CD4-positive, alpha-beta T cell (primary cell): Measurements from ENCODE around the gene EMX1. TPM values are rescaled to one million over a fixed set of nuclear protein-coding genes. Genes with fewer than 3 reads are reported as not detected.

Experiments
- ATAC-seq: fragments of 200-7000 bp; cut with Tn5 transposase; one replicate; pipeline ENCODE4 v1.10.0; 2022; ENCODE audit warnings: mild to moderate bottlenecking; ENCODE audit not compliant: poor library complexity
- CTCF ChIA-PET: fragments of 350-600 bp; sonication (Branson Sonifier 250); formaldehyde crosslinking; loops from one replicate; lab custom pipeline; 2021; ENCODE audit warnings: antibody characterized with exemption, inconsistent platforms; lab: Charles Lee
- POLR2A ChIA-PET: fragments of 350-600 bp; sonication (Branson Sonifier 250); formaldehyde crosslinking; loops from one replicate; lab custom pipeline; 2021; ENCODE audit warnings: antibody characterized with exemption, inconsistent platforms; lab: Charles Lee
- DNase-seq, 14 experiments: peaks; one replicate each; pipeline ENCODE4 v3.0.0-alpha.2; 2013 to 2020; ENCODE audit warnings: mixed read lengths in 2 of 14
- H3K27ac ChIP-seq, 2 donors: one replicate each; pipeline versions ENCODE4 v1.5.1 to v1.7.0; 2013; ENCODE audit warnings: low read length in 2 of 2, low read depth in 1 of 2, mild to moderate bottlenecking in 1 of 2
- H3K27me3 ChIP-seq, 2 experiments: 1 replicate in 1 of 2; 2 replicates in 1 of 2; pipeline versions ENCODE4 v1.6.1 to v1.7.0; 2013; ENCODE audit warnings: low read length in 2 of 2, control low read depth in 1 of 2, mild to moderate bottlenecking in 1 of 2, moderate library complexity in 1 of 2; ENCODE audit not compliant: insufficient read depth in 2 of 2, control insufficient read depth in 1 of 2
- H3K36me3 ChIP-seq: one replicate; pipeline ENCODE4 v1.6.1; 2013; ENCODE audit warnings: low read length, control low read depth; ENCODE audit not compliant: insufficient read depth
- H3K4me1 ChIP-seq: one replicate; pipeline ENCODE4 v1.6.1; 2013; ENCODE audit warnings: low read length, control low read depth; ENCODE audit not compliant: insufficient read depth
- H3K4me3 ChIP-seq: one replicate; pipeline ENCODE4 v1.5.1; 2013; ENCODE audit warnings: mild to moderate bottlenecking, low read length, moderate library complexity
- H3K9me3 ChIP-seq, 2 experiments: 1 replicate in 1 of 2; 2 replicates in 1 of 2; pipeline versions ENCODE4 v1.6.1 to v1.7.0; 2013; ENCODE audit warnings: low read length in 2 of 2, mild to moderate bottlenecking in 2 of 2, control low read depth in 1 of 2, moderate library complexity in 1 of 2; ENCODE audit not compliant: control insufficient read depth in 1 of 2, insufficient read depth in 1 of 2
- H3K27ac Mint-ChIP-seq: one replicate; pipeline ENCODE4 v1.8.0; 2020; ENCODE audit warnings: mixed read lengths
- H3K27me3 Mint-ChIP-seq: one replicate; pipeline ENCODE4 v1.8.0; 2021; ENCODE audit warnings: mixed read lengths
- H3K36me3 Mint-ChIP-seq: one replicate; pipeline ENCODE4 v1.8.0; 2021; ENCODE audit warnings: low read depth, mixed read lengths
- H3K4me1 Mint-ChIP-seq: one replicate; pipeline ENCODE4 v1.8.0; 2021; ENCODE audit warnings: low read depth, mixed read lengths
- H3K4me3 Mint-ChIP-seq: one replicate; pipeline ENCODE4 v1.8.0; 2020; ENCODE audit warnings: mild to moderate bottlenecking, mixed read lengths
- H3K9me3 Mint-ChIP-seq: one replicate; pipeline ENCODE4 v1.8.0; 2020; ENCODE audit warnings: mixed read lengths
- intact Hi-C, 2 experiments: fragments of 100-400 bp; cut with DNase I in 1 of 2; cut with micrococcal nuclease in 1 of 2; formaldehyde crosslinking; loops; one replicate each; pipeline versions ENCODE4 v1.15.1 to v1.9.0; 2023 to 2025; cut with DNase I, micrococcal nuclease
- total RNA-seq, 174 experiments: library from RNA in 2 of 174; stranded (reverse) in 2 of 174; gene quantifications; one replicate each; pipeline ENCODE4 v1.2.3 and lab custom pipeline; 2021 to 2026
- TF ChIP-seq, protein P1 (sequence below): fragments of 200-600 bp; IDR thresholded peaks from one replicate; pipeline ENCODE4 v1.8.0; 2022; ENCODE audit warnings: antibody characterized with exemption, mild to moderate bottlenecking

Gene EMX1
- total RNA-seq, 2 experiments from 2014 or later = not detected

DNA sequence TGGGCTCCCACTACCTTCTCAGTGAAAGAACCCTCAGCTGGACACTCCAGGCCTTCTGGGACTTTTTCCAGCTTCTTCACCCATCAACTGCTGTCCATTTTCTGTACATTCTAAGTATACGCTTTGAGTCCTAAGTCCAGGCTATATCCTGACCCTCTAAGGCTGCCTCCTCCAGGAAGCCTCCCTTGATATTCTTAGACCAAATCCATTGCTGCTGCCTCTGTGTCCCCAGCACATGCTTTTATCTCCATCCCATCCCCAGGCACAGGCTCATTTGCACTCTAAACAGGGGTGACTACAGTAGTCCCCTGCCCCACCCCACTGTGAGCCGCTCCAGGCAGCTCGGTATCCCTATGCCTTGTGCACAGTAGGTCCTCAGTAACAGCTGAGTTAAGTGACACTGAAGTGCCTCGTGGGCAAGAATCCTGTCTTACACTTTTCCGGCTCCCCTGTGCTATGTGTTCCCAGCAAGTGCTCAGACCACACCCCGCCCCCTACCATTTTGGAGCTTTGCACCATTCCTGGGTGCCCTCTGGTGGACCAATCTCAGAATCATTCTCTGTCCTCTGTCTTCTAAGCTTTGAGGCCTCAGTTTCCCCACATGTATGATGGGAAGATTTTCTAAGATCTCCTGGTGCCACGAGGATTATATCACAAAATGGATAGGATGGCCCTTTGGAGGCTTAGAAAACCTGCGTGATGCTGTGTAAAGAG, 34.9 kb downstream of the EMX1 start:
- H3K4me3 ChIP-seq = no peak overlapping the region
- DNase-seq = no peak
- H3K9me3 ChIP-seq = no peaks in the 10 kb centered on the region
- intact Hi-C loops = no loop called here
- no peaks in the 10 kb centered on the region for H3K9me3 Mint-ChIP-seq
- no peaks in the 10 kb centered on the region for H3K27me3 Mint-ChIP-seq
- no peak overlapping the region for H3K4me3 Mint-ChIP-seq
- H3K36me3 ChIP-seq = no peaks in the 10 kb centered on the region
- no peaks in the 10 kb centered on the region for H3K36me3 Mint-ChIP-seq
- CTCF ChIA-PET = no interaction called here
- H3K27ac ChIP-seq = no peak overlapping the region
- peaks cover 27% of the 10 kb centered on the region for H3K4me1 ChIP-seq
- TF ChIP-seq, protein P1, sequence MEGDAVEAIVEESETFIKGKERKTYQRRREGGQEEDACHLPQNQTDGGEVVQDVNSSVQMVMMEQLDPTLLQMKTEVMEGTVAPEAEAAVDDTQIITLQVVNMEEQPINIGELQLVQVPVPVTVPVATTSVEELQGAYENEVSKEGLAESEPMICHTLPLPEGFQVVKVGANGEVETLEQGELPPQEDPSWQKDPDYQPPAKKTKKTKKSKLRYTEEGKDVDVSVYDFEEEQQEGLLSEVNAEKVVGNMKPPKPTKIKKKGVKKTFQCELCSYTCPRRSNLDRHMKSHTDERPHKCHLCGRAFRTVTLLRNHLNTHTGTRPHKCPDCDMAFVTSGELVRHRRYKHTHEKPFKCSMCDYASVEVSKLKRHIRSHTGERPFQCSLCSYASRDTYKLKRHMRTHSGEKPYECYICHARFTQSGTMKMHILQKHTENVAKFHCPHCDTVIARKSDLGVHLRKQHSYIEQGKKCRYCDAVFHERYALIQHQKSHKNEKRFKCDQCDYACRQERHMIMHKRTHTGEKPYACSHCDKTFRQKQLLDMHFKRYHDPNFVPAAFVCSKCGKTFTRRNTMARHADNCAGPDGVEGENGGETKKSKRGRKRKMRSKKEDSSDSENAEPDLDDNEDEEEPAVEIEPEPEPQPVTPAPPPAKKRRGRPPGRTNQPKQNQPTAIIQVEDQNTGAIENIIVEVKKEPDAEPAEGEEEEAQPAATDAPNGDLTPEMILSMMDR = no peak
- H3K4me1 Mint-ChIP-seq = peaks cover 19% of the 10 kb centered on the region
- no peak for ATAC-seq
- H3K27me3 ChIP-seq = no peaks in the 10 kb centered on the region
- POLR2A ChIA-PET = no interaction called here
- no peak overlapping the region for H3K27ac Mint-ChIP-seq

DNA sequence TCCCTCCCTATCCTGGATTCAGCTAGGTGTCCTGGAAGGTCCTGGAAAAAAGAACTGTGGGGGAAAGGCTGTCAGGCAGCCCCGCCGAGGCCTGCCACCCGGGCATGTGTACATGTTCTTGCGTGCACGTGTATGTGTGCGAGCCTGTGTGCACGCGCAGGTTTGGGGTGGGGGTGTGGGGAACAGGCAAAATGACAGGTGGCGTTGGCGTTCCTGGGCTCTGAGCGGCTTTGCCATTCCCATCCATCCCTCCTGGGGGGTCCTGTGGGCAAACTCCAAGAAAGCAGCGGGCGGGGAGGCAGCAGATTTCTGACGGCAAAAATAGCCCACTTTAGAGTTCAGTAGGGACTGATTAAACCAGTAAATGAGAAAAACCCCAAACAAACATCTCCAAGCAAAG, 35.6 kb downstream of the EMX1 start:
- CTCF ChIA-PET = no interaction called here
- no peak for DNase-seq

DNA sequence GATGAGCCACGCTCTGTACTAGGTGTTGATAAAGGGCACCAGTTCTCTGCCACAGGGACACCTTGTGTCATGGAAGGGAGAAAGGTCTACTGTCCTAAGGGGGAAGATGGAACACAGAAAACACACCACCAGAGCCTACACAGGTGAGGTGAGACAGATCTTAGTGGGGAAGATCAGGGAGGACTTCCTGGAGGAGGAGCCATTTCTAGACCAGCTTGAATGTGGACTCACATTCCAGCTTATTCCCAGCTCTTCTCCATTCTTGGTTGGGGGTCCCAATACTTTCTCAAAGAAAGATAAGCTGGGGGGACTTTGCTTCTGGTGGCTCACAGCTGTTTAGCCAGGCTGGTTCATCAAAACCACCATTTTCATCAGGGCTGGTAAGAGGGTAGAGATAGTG, 36.2 kb downstream of the EMX1 start:
- Mint-ChIP-seq H3K4me1 (peaks cover 19% of the 10 kb centered on the region), H3K27ac (peak overlapping the region; percentile 73), H3K27me3 (no peaks in the 10 kb centered on the region), H3K4me3 (peak overlapping the region; percentile 73), H3K9me3 (no peaks in the 10 kb centered on the region), H3K36me3 (no peaks in the 10 kb centered on the region)
- Histone ChIP-seq H3K9me3 (no peaks in the 10 kb centered on the region), H3K27ac (no peak overlapping the region), H3K27me3 (no peaks in the 10 kb centered on the region), H3K4me3 (peak overlapping the region; percentile 51), H3K4me1 (peaks cover 31% of the 10 kb centered on the region), H3K36me3 (no peaks in the 10 kb centered on the region)
- intact Hi-C loops = no loop called here
- ChIA-PET CTCF (no interaction called here), POLR2A (interaction anchor here (0.8 kb wide), 1 partner anchor 36 kb away, joined by 3 read pairs; the partner anchor contains the start of gene EMX1)
- TF ChIP-seq, protein P1 = no peak
- ATAC-seq = no peak
- DNase-seq = no peak

More for the DNA sequence above, 35.6 kb downstream of the EMX1 start:
- no peaks in the 10 kb centered on the region for H3K36me3 ChIP-seq
- Mint-ChIP-seq H3K27me3 (no peaks in the 10 kb centered on the region), H3K4me1 (peaks cover 19% of the 10 kb centered on the region), H3K27ac (no peak overlapping the region), H3K4me3 (no peak overlapping the region), H3K36me3 (no peaks in the 10 kb centered on the region), H3K9me3 (no peaks in the 10 kb centered on the region)
- peaks cover 29% of the 10 kb centered on the region for H3K4me1 ChIP-seq
- no peak for ATAC-seq
- no peaks in the 10 kb centered on the region for H3K27me3 ChIP-seq
- no peak overlapping the region for H3K27ac ChIP-seq
- H3K4me3 ChIP-seq = no peak overlapping the region
- no peaks in the 10 kb centered on the region for H3K9me3 ChIP-seq
- TF ChIP-seq, protein P1 = no peak
- intact Hi-C loops = no loop called here
- POLR2A ChIA-PET = interaction anchor here (0.8 kb wide), 1 partner anchor 36 kb away, joined by 3 read pairs; the partner anchor contains the start of gene EMX1
